Esophagus muscularis mucosa (tissue), 3 donors: ENCODE data around the gene ABHD12.

Source experiments
- POLR2A ChIP-seq: fragments of 450-650 bp; IDR thresholded peaks from one replicate; pipeline ENCODE4 v1.6.1; 2017; ENCODE audit warnings: antibody characterized with exemption, moderate library complexity, mild to moderate bottlenecking, low read depth
- TF ChIP-seq, protein P1 (sequence below), 3 experiments: fragments of 200-600 bp in 2 of 3; fragments of 450-650 bp in 1 of 3; sonication (generic) in 2 of 3; IDR thresholded peaks; one replicate each; pipeline ENCODE4 v1.5.1; 2017 to 2019; ENCODE audit warnings: antibody characterized with exemption in 3 of 3, mild to moderate bottlenecking in 2 of 3, moderate library complexity in 1 of 3

- TF ChIP-seq, protein P1, sequence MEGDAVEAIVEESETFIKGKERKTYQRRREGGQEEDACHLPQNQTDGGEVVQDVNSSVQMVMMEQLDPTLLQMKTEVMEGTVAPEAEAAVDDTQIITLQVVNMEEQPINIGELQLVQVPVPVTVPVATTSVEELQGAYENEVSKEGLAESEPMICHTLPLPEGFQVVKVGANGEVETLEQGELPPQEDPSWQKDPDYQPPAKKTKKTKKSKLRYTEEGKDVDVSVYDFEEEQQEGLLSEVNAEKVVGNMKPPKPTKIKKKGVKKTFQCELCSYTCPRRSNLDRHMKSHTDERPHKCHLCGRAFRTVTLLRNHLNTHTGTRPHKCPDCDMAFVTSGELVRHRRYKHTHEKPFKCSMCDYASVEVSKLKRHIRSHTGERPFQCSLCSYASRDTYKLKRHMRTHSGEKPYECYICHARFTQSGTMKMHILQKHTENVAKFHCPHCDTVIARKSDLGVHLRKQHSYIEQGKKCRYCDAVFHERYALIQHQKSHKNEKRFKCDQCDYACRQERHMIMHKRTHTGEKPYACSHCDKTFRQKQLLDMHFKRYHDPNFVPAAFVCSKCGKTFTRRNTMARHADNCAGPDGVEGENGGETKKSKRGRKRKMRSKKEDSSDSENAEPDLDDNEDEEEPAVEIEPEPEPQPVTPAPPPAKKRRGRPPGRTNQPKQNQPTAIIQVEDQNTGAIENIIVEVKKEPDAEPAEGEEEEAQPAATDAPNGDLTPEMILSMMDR (IDR thresholded peaks at IDR 0.05): no peak
- no peak for TF ChIP-seq POLR2A
These were observed 13.7 kb downstream of the ABHD12 start for GRCh38 chr20:25376886-25377285.
